Embryonic facial prominence (tissue), 1 donor: Measurements from ENCODE around the gene FAM114A1.

ENCODE experiments used
- DNase-seq: peaks from one replicate; pipeline ENCODE4 v3.0.0-alpha.2; 2016; ENCODE audit errors: extremely low spot score

Gene FAM114A1

DNA sequence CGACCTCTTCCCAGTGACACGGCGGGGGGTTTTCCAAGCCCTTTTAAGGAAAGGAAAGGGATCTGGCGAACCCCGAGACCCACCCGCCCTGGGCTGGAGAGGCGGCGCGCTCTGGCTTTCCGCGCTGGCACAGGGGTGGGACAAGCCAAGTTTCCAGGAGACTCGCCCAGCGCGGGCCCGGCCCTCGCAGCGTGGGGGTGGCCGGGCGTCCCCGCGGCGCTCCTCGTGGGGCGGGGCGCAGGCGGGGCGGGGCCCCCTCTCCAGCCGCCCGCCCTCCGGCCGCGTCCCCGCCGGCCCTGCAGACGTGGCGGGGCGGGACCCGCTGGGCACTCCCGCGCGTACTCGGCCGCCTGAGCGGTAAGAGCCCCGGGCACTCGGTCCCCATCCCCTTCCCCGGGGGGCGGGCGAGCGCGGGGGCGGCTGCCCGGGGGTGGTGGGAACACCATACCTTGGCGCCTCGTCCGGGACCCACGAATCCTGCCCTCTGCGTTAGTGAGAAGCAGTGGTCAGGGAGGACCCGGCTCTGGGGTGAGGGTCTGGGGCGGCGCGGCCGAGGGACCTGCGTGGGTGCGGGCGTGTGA lies at the start of gene FAM114A1:
FAM114A1 (plus strand) TSS at position 329 of the 581 bp plus-strand sequence. CDS start 10,273 bp downstream, outside the sequence.
- peak; percentile 62 for DNase-seq

- no peak for DNase-seq
Observed at GRCh38 chr4:38818441-38818976, 49.1 kb upstream of the FAM114A1 start.

- DNase-seq: no peak
Observed at GRCh38 chr4:38819569-38819968, 48.0 kb upstream of the FAM114A1 start.

- no peak for DNase-seq
Observed at GRCh38 chr4:38820329-38821061, 47.1 kb upstream of the FAM114A1 start.

- DNase-seq: no peak
Observed at GRCh38 chr4:38821739-38822138, 45.9 kb upstream of the FAM114A1 start.

GRCh38 chr4:38822748-38823303 lies 44.8 kb upstream of the FAM114A1 start:
- DNase-seq: no peak

DNA sequence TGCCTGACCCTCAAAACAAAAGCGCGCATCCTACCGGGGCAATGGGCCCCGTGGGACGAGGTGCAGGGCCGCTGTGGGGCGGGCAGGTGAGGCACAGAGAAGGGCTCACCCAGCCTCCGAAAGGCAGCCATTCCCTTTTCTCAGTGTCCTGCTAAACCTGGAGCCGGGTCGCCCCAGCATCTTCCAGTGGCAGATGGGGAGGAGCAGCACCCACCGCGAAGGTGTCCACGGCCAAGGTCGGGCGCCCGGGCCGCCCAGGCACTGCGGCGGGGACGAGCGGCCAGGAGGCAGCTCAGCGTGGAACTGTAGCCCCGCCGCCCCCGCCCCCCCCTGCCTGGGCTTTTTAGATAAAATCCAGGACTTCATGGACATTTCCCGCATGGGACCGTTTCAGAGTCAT lies 43.8 kb upstream of the FAM114A1 start:
- no peak for DNase-seq

GRCh38 chr4:38829237-38829636 lies 38.4 kb upstream of the FAM114A1 start:
- DNase-seq: no peak

DNA sequence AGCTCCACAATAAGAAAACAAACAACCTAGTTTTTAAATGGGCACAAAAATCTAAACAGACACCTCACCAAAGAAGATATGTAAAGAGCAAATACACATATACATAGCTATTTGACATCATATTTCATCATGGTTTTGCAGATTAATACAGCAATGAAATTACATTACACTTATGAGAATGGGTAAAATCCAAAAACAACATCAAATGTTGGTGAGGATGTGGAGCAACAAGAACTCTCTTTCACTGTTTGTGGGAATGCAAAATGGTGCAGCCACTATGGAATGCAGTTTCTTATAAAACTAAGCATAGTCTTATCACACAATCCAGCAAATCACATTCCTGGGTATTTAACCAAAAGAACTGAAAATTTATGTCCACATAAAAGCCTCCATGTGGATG lies 36.0 kb upstream of the FAM114A1 start:
- DNase-seq: no peak

DNA sequence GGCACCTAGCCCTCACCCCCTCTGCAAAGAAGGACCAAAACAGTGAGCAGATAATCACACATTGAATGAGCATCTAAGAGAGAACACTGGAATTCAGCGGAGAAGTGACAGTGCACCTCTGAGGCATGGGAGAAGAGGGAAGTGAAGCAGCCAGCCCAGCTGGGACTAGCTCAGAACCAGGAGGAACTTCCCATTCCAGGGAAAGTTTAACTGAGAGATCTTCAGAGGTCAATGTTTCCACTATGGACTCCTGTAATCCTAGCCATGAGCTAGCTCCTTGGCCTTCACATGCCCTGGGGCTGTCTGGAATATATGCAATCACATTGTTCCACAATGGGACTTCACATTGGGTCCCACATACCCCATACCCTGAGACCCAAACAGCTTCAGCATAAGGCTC lies 35.4 kb upstream of the FAM114A1 start:
- DNase-seq: no peak

- DNase-seq: no peak
Observed at GRCh38 chr4:38832624-38833528, 34.7 kb upstream of the FAM114A1 start.

DNA sequence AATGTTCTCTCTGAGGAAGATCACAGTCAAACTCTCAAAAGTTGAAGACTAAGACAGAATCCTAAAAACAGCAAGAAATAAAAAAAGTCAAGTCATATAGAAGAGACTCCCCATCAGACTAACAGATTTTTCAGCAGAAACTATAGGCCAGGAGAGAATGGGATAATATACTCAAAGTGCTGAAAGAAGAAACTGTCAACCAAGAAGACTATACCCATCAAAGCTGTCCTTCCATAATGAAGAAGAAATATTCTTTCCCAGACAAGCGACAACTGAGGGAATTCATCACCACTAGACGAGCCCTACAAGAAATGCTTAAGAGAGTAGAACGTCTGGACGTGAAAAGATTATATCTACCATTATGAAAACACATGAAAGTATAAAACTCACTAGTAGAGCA lies 33.0 kb upstream of the FAM114A1 start:
- no peak for DNase-seq

DNA sequence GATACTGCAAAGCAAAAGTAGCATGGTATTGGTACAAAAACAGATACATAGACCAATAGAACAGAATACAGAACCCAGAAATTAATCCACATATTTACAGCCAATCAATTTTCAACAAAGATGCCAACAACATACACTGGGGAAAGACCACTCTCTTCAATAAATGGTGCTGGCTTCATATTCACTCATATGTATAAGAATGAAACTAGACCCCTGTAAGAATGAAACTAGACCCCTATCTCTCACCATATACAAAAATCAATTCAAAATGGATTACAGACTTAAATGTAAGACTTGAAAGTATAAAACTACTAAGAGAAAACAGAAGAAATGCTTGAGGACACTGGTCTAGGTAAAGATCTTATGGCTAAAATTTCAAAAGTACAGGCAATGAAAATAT lies 30.3 kb upstream of the FAM114A1 start:
- no peak for DNase-seq

DNA sequence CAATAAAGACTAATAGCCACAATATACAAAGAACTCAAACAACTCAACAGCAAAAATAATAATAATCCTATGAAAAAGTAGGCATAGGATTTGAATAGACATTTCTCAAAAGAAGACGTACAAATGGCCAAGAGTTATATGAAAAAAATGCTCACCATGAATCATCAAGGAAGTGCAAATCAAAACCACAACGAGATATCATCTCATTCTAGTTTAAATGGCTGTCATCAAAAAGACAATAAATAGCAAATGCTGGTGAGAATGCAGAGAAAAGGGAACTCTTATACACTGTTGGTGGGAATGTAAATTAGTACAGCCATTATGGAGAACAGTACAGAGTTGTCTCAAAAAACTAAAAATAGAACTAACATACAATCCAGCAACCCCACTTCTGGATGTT lies 29.8 kb upstream of the FAM114A1 start:
- no peak for DNase-seq

GRCh38 chr4:38842994-38843393 lies 24.6 kb upstream of the FAM114A1 start:
- no peak for DNase-seq

DNA sequence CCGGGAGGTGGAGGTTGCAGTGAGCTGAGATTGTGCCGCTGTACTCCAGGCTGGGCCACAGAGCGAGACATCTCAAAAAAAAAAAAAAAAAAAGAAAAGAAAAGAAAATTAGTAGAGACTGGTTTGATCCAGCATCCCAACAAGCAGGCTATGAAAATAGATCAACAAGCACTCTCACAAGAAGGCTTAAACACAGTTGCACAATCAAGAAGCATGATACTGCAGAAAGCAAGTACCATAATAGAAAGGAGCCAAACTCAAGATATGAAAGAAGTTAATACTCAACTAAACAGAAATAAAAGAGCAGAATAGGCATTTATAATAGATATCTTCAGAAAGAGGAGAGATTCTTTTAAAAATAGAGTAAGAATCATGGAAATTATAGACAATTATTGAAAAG lies 21.6 kb upstream of the FAM114A1 start:
- DNase-seq: no peak

- DNase-seq: no peak
Observed at GRCh38 chr4:38855466-38855865, 12.1 kb upstream of the FAM114A1 start.

- no peak for DNase-seq
Observed at GRCh38 chr4:38856046-38856445, 11.6 kb upstream of the FAM114A1 start.

DNA sequence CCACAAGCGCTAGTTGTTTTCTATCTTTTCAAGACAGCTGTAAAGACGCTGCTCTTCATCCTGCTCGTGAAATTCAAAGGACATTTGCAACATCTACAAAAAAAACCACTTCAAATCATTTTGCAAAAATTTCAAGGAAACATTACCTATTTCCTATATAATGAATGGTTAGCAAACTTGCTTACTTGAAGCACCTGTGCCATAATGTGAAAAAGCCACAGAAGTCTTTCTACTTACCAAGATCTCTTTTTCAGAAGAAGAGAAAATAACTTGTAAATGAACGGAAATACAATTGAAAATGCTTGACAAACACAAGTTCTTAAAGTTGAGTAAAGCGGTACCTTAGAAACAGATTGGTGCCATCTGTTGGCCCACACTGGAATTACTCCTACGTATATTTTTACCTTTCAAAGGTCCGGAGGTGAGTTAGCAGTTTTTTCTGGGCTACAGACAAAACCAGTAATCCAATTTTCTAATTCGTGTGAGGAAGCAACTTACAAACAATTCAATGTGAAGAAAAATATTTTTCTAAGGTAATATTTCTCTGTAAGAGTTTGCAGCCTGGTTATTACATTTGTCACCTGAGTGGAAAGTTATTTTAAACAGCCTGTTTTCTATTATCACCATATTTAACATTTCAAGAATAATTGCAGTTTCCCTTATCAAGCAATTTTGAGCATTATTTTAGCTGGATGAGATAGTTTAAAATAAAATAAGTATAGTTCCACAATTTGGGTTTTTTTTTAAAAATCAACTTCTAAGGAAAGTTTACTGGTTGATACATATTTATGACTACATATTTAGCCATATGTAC lies 10.9 kb upstream of the FAM114A1 start, which contains the start of gene TLR6:
TLR6 (minus strand) TSS at position 294 of the 814 bp plus-strand sequence. CDS start 27,344 bp downstream, outside the sequence.
- DNase-seq: no peak

DNA sequence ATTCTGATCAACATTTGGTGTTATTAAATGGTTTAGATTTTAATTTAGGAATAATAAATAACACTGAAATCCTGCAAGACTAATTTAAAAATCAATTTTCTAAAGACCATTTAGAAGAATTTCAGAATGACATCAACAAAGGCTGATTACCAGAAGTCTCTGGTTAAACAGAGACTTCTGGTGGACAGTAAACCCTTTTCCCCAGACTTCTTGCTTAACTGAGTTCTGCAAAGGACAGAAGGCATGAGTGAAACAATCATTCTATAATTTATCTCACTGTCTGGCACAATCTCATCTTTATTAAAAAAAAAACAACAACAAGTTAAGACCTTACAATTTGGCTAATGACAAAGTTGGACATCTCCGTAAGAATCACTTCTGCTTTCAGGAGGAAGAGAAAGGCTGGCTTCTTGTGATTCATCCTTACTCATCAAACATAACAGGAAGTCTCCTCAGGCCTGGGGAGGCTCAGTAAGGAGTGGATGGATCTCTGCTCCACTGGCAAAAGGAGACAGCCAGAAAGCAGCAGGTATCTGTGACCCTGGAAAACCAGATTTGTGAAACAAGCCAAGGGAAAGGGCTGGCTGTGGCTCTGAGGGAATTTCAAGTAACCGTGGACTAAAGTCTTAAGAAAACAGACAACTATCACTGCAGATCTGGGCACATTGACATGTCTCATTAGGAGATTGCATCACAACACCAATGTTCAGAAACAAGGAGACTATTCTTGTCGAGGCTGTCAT lies 10.1 kb upstream of the FAM114A1 start:
- no peak for DNase-seq
